ENCODE measurements around the gene CHST6. TPM values are rescaled to one million over a fixed set of nuclear protein-coding genes. Genes with fewer than 3 reads are reported as not detected.

The CHST6 gene
- total and polyA plus RNA-seq, 2 donors (not counting 1 experiment from before 2014, with no cell fraction given): 0.17 TPM; not detected in 1

DNA sequence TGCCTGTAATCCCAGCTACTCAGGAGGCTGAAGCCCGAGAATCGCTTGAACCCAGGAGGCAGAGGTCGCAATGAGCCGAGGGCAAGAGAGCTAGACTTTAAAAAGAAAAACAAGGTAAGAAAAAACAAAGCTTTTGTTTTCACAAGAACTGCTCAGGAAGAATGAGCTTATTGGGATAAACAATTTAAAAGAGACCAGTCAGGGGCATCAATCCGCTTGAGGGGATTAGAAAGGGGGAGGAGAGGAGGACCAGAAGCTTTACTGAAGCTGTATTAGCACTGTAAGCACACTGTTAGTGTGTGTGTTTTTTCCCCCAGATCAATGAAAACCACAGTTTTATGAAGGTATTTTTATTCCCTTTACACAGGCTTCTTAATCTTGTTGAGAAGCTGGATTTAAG lies 39.6 kb downstream of the CHST6 start:
- no peak overlapping the region for H2AFZ ChIP-seq (ENCODE audit: insufficient read depth, low read depth, low read length, poor library complexity, severe bottlenecking)
- Mint-ChIP-seq H3K4me3 (no peak overlapping the region), H3K27me3 (no peaks in the 10 kb centered on the region), H3K27ac (no peak overlapping the region), H3K4me1 (peaks cover 40% of the 10 kb centered on the region), H3K9me3 (ENCODE audit: insufficient read depth) (no peaks in the 10 kb centered on the region)
- H3K4me1 ChIP-seq (ENCODE audit: control insufficient read depth in 2 of 2, insufficient read depth in 2 of 2, low read length in 2 of 2): no peaks in the 10 kb centered on the region
- no peak for TF ChIP-seq EZH2 (IDR thresholded peaks at IDR 0.05; ENCODE audit: borderline replicate concordance, insufficient read depth, low read depth, low read length, poor library complexity, severe bottlenecking)
- TF ChIP-seq, protein P1, sequence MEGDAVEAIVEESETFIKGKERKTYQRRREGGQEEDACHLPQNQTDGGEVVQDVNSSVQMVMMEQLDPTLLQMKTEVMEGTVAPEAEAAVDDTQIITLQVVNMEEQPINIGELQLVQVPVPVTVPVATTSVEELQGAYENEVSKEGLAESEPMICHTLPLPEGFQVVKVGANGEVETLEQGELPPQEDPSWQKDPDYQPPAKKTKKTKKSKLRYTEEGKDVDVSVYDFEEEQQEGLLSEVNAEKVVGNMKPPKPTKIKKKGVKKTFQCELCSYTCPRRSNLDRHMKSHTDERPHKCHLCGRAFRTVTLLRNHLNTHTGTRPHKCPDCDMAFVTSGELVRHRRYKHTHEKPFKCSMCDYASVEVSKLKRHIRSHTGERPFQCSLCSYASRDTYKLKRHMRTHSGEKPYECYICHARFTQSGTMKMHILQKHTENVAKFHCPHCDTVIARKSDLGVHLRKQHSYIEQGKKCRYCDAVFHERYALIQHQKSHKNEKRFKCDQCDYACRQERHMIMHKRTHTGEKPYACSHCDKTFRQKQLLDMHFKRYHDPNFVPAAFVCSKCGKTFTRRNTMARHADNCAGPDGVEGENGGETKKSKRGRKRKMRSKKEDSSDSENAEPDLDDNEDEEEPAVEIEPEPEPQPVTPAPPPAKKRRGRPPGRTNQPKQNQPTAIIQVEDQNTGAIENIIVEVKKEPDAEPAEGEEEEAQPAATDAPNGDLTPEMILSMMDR (IDR thresholded peaks at IDR 0.05): no peak
- ATAC-seq (ENCODE audit: low read depth): no peak
- no peaks in the 10 kb centered on the region for H3K27me3 ChIP-seq (replicated peaks in 1 of 4; ENCODE audit: control extremely low read depth in 1 of 4, control insufficient read depth in 3 of 4, insufficient read depth in 4 of 4, low read length in 3 of 4)
- DNase-seq: no peak
- H3K9me3 ChIP-seq (ENCODE audit: control extremely low read depth in 1 of 3, control insufficient read depth in 2 of 3, insufficient read depth in 1 of 3, low read length in 2 of 3): no peaks in the 10 kb centered on the region
- no peak overlapping the region for H3K27ac ChIP-seq (ENCODE audit: low read length in 2 of 2)
- peaks cover 75% of the 10 kb centered on the region for H4K20me1 ChIP-seq (ENCODE audit: control insufficient read depth, insufficient read depth, low read length, poor library complexity, severe bottlenecking)
- WGBS (ENCODE audit: insufficient coverage): 96% methylated on average over 5 of the region's 5 CpGs
- H3K36me3 ChIP-seq (replicated peaks in 1 of 2; ENCODE audit: control extremely low read depth in 1 of 2, control insufficient read depth in 1 of 2, extremely low read depth in 1 of 2, insufficient read depth in 2 of 2, low read length in 1 of 2): peaks cover 0 to 11% of the 10 kb centered on the region in 2 experiments
- ChIA-PET POLR2A (no interaction called here), CTCF (interaction anchor here (0.7 to 1.7 kb wide), 5 partner anchors 9 to 94 kb away, joined by 3 to 4 read pairs (median 3); partner anchors contain the start of gene TMEM170A)
- no peak overlapping the region for H3K4me2 ChIP-seq (replicated peaks; ENCODE audit: low read depth, low read length, poor library complexity, severe bottlenecking)
- no peak overlapping the region for H3K4me3 ChIP-seq (ENCODE audit: control extremely low read depth in 1 of 5, extremely low read depth in 1 of 5, insufficient read depth in 1 of 5, low read depth in 2 of 5, low read length in 4 of 5)
- intact Hi-C loops (cut with micrococcal nuclease): no loop called here
- H3K9ac ChIP-seq (ENCODE audit: low read length): no peak overlapping the region
- H3K79me2 ChIP-seq (ENCODE audit: control insufficient read depth, insufficient read depth, low read length): peaks cover 82% of the 10 kb centered on the region

DNA sequence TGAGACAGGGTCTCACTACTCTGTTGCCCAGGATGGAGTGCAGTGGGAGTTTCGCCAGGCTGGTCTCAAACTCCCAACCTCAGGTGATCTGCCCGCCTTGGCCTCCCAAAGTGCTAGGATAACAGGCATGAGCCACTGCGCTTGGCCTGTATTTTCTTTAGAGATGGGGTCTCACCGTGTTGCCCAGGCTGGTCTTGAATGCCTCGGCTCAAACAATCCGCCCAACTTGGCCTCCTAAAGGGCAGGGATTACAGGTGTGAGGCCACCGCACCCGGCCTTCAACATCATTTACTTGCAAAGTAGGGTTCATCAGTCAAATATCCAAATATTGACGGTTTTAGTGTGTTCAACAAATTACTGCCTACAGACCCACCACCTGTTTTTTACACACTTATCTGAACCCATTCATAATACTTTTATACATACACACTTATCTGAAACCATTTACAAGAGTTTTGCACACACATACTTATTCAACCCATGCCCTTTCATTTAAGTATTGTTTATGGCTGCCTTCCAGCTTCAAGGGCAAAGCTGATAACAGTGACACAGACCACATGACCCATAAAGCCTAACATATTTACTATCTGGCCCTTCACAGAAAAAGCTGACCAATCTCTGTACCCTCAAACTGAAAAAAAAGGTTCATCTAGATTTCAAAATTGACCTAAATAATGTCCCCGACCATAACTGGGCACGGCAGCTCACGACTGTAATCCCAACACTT lies 42.6 kb downstream of the CHST6 start:
- Mint-ChIP-seq H3K4me1 (peaks cover 20% of the 10 kb centered on the region), H3K9me3 (ENCODE audit: insufficient read depth) (no peaks in the 10 kb centered on the region), H3K27me3 (no peaks in the 10 kb centered on the region), H3K27ac (no peak overlapping the region), H3K4me3 (no peak overlapping the region)
- intact Hi-C loops (cut with micrococcal nuclease): no loop called here
- DNase-seq (no peak), ATAC-seq (ENCODE audit: low read depth) (no peak)
- H4K20me1 ChIP-seq (ENCODE audit: control insufficient read depth, insufficient read depth, low read length, poor library complexity, severe bottlenecking): peaks cover 51% of the 10 kb centered on the region
- H3K36me3 ChIP-seq (replicated peaks in 1 of 2; ENCODE audit: control extremely low read depth in 1 of 2, control insufficient read depth in 1 of 2, extremely low read depth in 1 of 2, insufficient read depth in 2 of 2, low read length in 1 of 2): peaks cover 0 to 25% of the 10 kb centered on the region in 2 experiments
- WGBS (ENCODE audit: insufficient coverage): 95% methylated on average over 12 of the region's 12 CpGs
- no peak overlapping the region for H2AFZ ChIP-seq (ENCODE audit: insufficient read depth, low read depth, low read length, poor library complexity, severe bottlenecking)
- peaks cover 53% of the 10 kb centered on the region for H3K79me2 ChIP-seq (ENCODE audit: control insufficient read depth, insufficient read depth, low read length)
- no peak overlapping the region for H3K9ac ChIP-seq (ENCODE audit: low read length)
- no peaks in the 10 kb centered on the region for H3K4me1 ChIP-seq (ENCODE audit: control insufficient read depth in 2 of 2, insufficient read depth in 2 of 2, low read length in 2 of 2)
- TF ChIP-seq, protein P1 (IDR thresholded peaks at IDR 0.05): no peak
- H3K27me3 ChIP-seq (replicated peaks in 1 of 4; ENCODE audit: control extremely low read depth in 1 of 4, control insufficient read depth in 3 of 4, insufficient read depth in 4 of 4, low read length in 3 of 4): no peaks in the 10 kb centered on the region
- H3K4me2 ChIP-seq (replicated peaks; ENCODE audit: low read depth, low read length, poor library complexity, severe bottlenecking): no peak overlapping the region
- POLR2A ChIA-PET: no interaction called here
- no peaks in the 10 kb centered on the region for H3K9me3 ChIP-seq (ENCODE audit: control extremely low read depth in 1 of 3, control insufficient read depth in 2 of 3, insufficient read depth in 1 of 3, low read length in 2 of 3)
- H3K27ac ChIP-seq (ENCODE audit: low read length in 2 of 2): no peak overlapping the region
- no peak overlapping the region for H3K4me3 ChIP-seq (ENCODE audit: control extremely low read depth in 1 of 5, extremely low read depth in 1 of 5, insufficient read depth in 1 of 5, low read depth in 2 of 5, low read length in 4 of 5)
- CTCF ChIA-PET: interaction anchor here (1.1 kb wide), 1 partner anchor 254 kb away, joined by 3 read pairs; no protein-coding TSS in a partner anchor

Measured in B cell (primary cell).